IMR-90 (cell line): Measurements from ENCODE around the gene FAM209A. TPM values are rescaled to one million over a fixed set of nuclear protein-coding genes. Genes with fewer than 3 reads are reported as not detected.

Experiments used
- ATAC-seq: fragments of 200-7000 bp; cut with Tn5 transposase; 2 replicates; pipeline ENCODE4 v1.9.1; 2020; ENCODE audit warnings: low read depth, mild to moderate bottlenecking, moderate library complexity
- BruUV-seq: library from RNA; stranded (reverse); fragments of 400-500 nt; replicated peaks from 2 replicates; lab custom pipeline; 2021; lab: Mats Ljungman, UMichigan
- CTCF ChIA-PET: fragments of 300-600 bp; formaldehyde crosslinking; extraction: SDS; loops from one replicate; lab custom pipeline; 2021; ENCODE audit warnings: antibody characterized with exemption; lab: Yijun Ruan, JAX
- POLR2A ChIA-PET: fragments of 300-600 bp; sonication (Branson Sonifier 250); formaldehyde crosslinking; loops from one replicate; lab custom pipeline; 2022; ENCODE audit warnings: antibody characterized with exemption; ENCODE audit not compliant: unreplicated experiment; lab: Charles Lee
- DNase-seq: peaks from one replicate; pipeline ENCODE4 v3.0.0; 2013
- H2AFZ ChIP-seq: replicated peaks from 2 replicates; pipeline ENCODE3; 2013; ENCODE audit warnings: low read length, mild to moderate bottlenecking; ENCODE audit not compliant: poor library complexity
- H2AK5ac ChIP-seq: 2 replicates; pipeline ENCODE4 v1.6.1; 2013; ENCODE audit warnings: low read depth, low read length, inconsistent platforms
- H2AK9ac ChIP-seq: replicated peaks from 2 replicates; pipeline ENCODE3; 2013; ENCODE audit warnings: mild to moderate bottlenecking, low read depth, low read length, moderate library complexity; ENCODE audit not compliant: poor library complexity
- H2BK120ac ChIP-seq: 2 replicates; pipeline ENCODE4 v1.6.1; 2013; ENCODE audit warnings: low read depth, low read length, inconsistent platforms
- H2BK15ac ChIP-seq: 3 replicates; pipeline ENCODE4 v1.6.1; 2013; ENCODE audit warnings: low read depth, low read length, inconsistent platforms
- H2BK20ac ChIP-seq: 2 replicates; pipeline ENCODE4 v1.6.1; 2013; ENCODE audit warnings: low read depth, mild to moderate bottlenecking, inconsistent platforms, low read length, moderate library complexity
- H2BK5ac ChIP-seq: 2 replicates; pipeline ENCODE4 v1.6.1; 2013; ENCODE audit warnings: mild to moderate bottlenecking, low read depth, low read length, inconsistent platforms; ENCODE audit not compliant: poor library complexity, severe bottlenecking
- H3K14ac ChIP-seq: replicated peaks from 2 replicates; pipeline ENCODE4 v1.6.1; 2013; ENCODE audit warnings: low read depth, low read length, inconsistent platforms
- H3K18ac ChIP-seq: 2 replicates; pipeline ENCODE4 v1.6.1; 2013; ENCODE audit warnings: low read depth, low read length, control low read depth
- H3K23ac ChIP-seq: 2 replicates; pipeline ENCODE4 v1.6.1; 2013; ENCODE audit warnings: low read depth, low read length, inconsistent platforms
- H3K27ac ChIP-seq: 2 replicates; pipeline ENCODE4 v1.5.1; 2013; ENCODE audit warnings: mild to moderate bottlenecking, control low read depth, low read length; ENCODE audit not compliant: insufficient read depth
- H3K27me3 ChIP-seq: 2 replicates; pipeline ENCODE4 v1.6.1; 2013; ENCODE audit warnings: low read length; ENCODE audit not compliant: control insufficient read depth, insufficient read depth
- H3K36me3 ChIP-seq: 2 replicates; pipeline ENCODE4 v1.6.1; 2013; ENCODE audit warnings: low read length, mixed read lengths; ENCODE audit not compliant: control insufficient read depth, insufficient read depth
- H3K4ac ChIP-seq: 2 replicates; pipeline ENCODE4 v1.6.1; 2013; ENCODE audit warnings: low read depth, low read length, inconsistent platforms
- H3K4me1 ChIP-seq: 2 replicates; pipeline ENCODE4 v1.6.1; 2013; ENCODE audit warnings: low read length, mixed read lengths; ENCODE audit not compliant: control insufficient read depth, insufficient read depth
- H3K4me2 ChIP-seq: 2 replicates; pipeline ENCODE4 v1.6.1; 2013; ENCODE audit warnings: low read depth, mild to moderate bottlenecking, control low read depth, low read length, moderate library complexity
- H3K4me3 ChIP-seq: 2 replicates; pipeline ENCODE4 v1.5.1; 2013; ENCODE audit warnings: low read depth, mild to moderate bottlenecking, control low read depth, low read length, moderate library complexity; ENCODE audit not compliant: insufficient read depth
- H3K56ac ChIP-seq: 2 replicates; pipeline ENCODE4 v1.6.1; 2013; ENCODE audit warnings: low read length, inconsistent platforms; ENCODE audit not compliant: insufficient read depth; ENCODE audit errors: extremely low read depth
- H3K79me1 ChIP-seq, 2 experiments: 2 replicates each; pipeline ENCODE4 v1.6.1; 2013; ENCODE audit warnings: low read length in 2 of 2, inconsistent platforms in 1 of 2, low read depth in 1 of 2
- H3K9ac ChIP-seq: 2 replicates; pipeline ENCODE4 v1.6.1; 2013; ENCODE audit warnings: low read depth, low read length, control low read depth
- H3K9me1 ChIP-seq: 2 replicates; pipeline ENCODE4 v1.6.1; 2013; ENCODE audit warnings: low read length, inconsistent platforms; ENCODE audit not compliant: insufficient read depth
- H3K9me3 ChIP-seq: 2 replicates; pipeline ENCODE4 v1.6.1; 2013; ENCODE audit warnings: low read length; ENCODE audit not compliant: control insufficient read depth, insufficient read depth
- H4K20me1 ChIP-seq: 2 replicates; pipeline ENCODE4 v1.6.1; 2013; ENCODE audit warnings: low read length, inconsistent platforms; ENCODE audit not compliant: insufficient read depth
- H4K5ac ChIP-seq: 2 replicates; pipeline ENCODE4 v1.6.1; 2013; ENCODE audit warnings: mild to moderate bottlenecking, low read depth, low read length, control low read depth
- H4K8ac ChIP-seq, 2 experiments: 2 replicates each; pipeline ENCODE4 v1.6.1; 2013; ENCODE audit warnings: low read depth in 2 of 2, low read length in 2 of 2, control low read depth in 1 of 2, inconsistent platforms in 1 of 2
- H4K91ac ChIP-seq: 2 replicates; pipeline ENCODE4 v1.6.1; 2013; ENCODE audit warnings: low read depth, low read length, inconsistent platforms; ENCODE audit not compliant: insufficient read depth
- BHLHE40 ChIP-seq: fragments of 150-350 bp; IDR thresholded peaks from 2 replicates; pipeline ENCODE4 v1.6.1; 2016; ENCODE audit warnings: mild to moderate bottlenecking, low read depth, low read length
- CEBPB ChIP-seq: IDR thresholded peaks from 2 replicates; pipeline ENCODE4 v1.6.1; 2012; ENCODE audit warnings: low read depth, low read length, improper control_type of control experiment
- CHD1 ChIP-seq: IDR thresholded peaks from 2 replicates; pipeline ENCODE4 v1.6.1; 2012; ENCODE audit warnings: low read depth, low read length, improper control_type of control experiment
- CTCF ChIP-seq: conservative IDR thresholded peaks from 2 replicates; pipeline ENCODE4 v1.5.1; 2012; ENCODE audit warnings: mild to moderate bottlenecking, low read depth, low read length, improper control_type of control experiment
- ELK1 ChIP-seq: fragments of 150-350 bp; IDR thresholded peaks from 2 replicates; pipeline ENCODE4 v1.6.1; 2016; ENCODE audit warnings: low read depth, mild to moderate bottlenecking, low read length, moderate library complexity, borderline replicate concordance
- FOS ChIP-seq: fragments of 150-350 bp; IDR thresholded peaks from 2 replicates; pipeline ENCODE4 v1.6.1; 2016; ENCODE audit warnings: low read depth, low read length
- MAFK ChIP-seq: IDR thresholded peaks from 2 replicates; pipeline ENCODE4 v1.6.1; 2012; ENCODE audit warnings: low read depth, low read length, improper control_type of control experiment
- MAZ ChIP-seq: IDR thresholded peaks from 2 replicates; pipeline ENCODE4 v1.6.1; 2012; ENCODE audit warnings: low read depth, mild to moderate bottlenecking, low read length, improper control_type of control experiment, moderate library complexity, borderline replicate concordance
- MXI1 ChIP-seq: IDR thresholded peaks from 2 replicates; pipeline ENCODE4 v1.6.1; 2012; ENCODE audit warnings: low read depth, mild to moderate bottlenecking, low read length, moderate library complexity, borderline replicate concordance
- NFE2L2 ChIP-seq: fragments of 150-350 bp; IDR thresholded peaks from 2 replicates; pipeline ENCODE4 v1.6.1; 2016; ENCODE audit warnings: low read depth, mild to moderate bottlenecking, low read length
- POLR2A ChIP-seq: IDR thresholded peaks from 2 replicates; pipeline ENCODE4 v1.6.1; 2012; ENCODE audit warnings: mild to moderate bottlenecking, low read depth, low read length
- RAD21 ChIP-seq: IDR thresholded peaks from 2 replicates; pipeline ENCODE4 v1.6.1; 2012; ENCODE audit warnings: low read length, improper control_type of control experiment
- RCOR1 ChIP-seq: IDR thresholded peaks from 2 replicates; pipeline ENCODE4 v1.6.1; 2012; ENCODE audit warnings: mild to moderate bottlenecking, low read length, improper control_type of control experiment; ENCODE audit not compliant: insufficient replicate concordance
- RFX5 ChIP-seq: IDR thresholded peaks from 2 replicates; pipeline ENCODE4 v1.8.0; 2012; ENCODE audit warnings: low read depth, mild to moderate bottlenecking, low read length, moderate library complexity
- SMC3 ChIP-seq: fragments of 150-350 bp; IDR thresholded peaks from 2 replicates; pipeline ENCODE4 v1.6.1; 2016; ENCODE audit warnings: low read depth, mild to moderate bottlenecking, antibody characterized with exemption, low read length, moderate library complexity
- USF2 ChIP-seq: fragments of 150-350 bp; IDR thresholded peaks from 2 replicates; pipeline ENCODE4 v1.6.1; 2017; ENCODE audit warnings: mild to moderate bottlenecking, antibody characterized with exemption, low read length, low read depth
- WGBS, 2 experiments: methylation state at CpG; one replicate each; pipeline versions ENCODE4 v1.1.5 to v1.1.7; 2013; ENCODE audit warnings: missing lambda C conversion rate in 2 of 2; ENCODE audit not compliant: insufficient read length in 1 of 2; ENCODE audit errors: extremely low coverage in 2 of 2; 5-methylcytosine and 5-hydroxymethylcytosine counted together
- dilution Hi-C: fragments of 300-500 bp; cut with HindIII; formaldehyde crosslinking; loops from one replicate; pipeline ENCODE4 v1.14.3; 2018; ENCODE audit warnings: low sequenced_read_pairs; ENCODE audit not compliant: unreplicated experiment
- in situ Hi-C: fragments of 300-500 bp; cut with MboI; formaldehyde crosslinking; loops from 3 replicates; pipeline ENCODE4 v1.14.3; 2019; ENCODE audit warnings: low sequenced_read_pairs, inconsistent platforms, mixed read lengths
- intact Hi-C: fragments of 100-400 bp; cut with micrococcal nuclease; formaldehyde crosslinking; loops from 2 replicates; pipeline ENCODE4 v1.10.0; 2022
- polyA plus RNA-seq, 3 experiments: library from polyadenylated mRNA; depleted of rRNA; stranded (reverse); fragments of >200 nt; gene quantifications; 2 replicates each; pipeline ENCODE4 v1.2.3, GENCODE V29; 2012; ENCODE audit warnings: low replicate concordance in 1 of 3
- total RNA-seq: library from RNA; depleted of rRNA; stranded (reverse); fragments of >200 nt; gene quantifications from 2 replicates; pipeline ENCODE4 v1.2.3, GENCODE V29; 2012

The FAM209A gene
- total and polyA plus RNA-seq, 2 of the 4 experiments (the other 2 are of a cell fraction) = 0.18 to 0.22 TPM

GRCh38 chr20:56570832-56571231, 46.3 kb downstream of the FAM209A start:
- Histone ChIP-seq H3K27me3 (peaks cover 13% of the 10 kb centered on the region), H4K91ac (no peak overlapping the region), H3K4me2 (no peak overlapping the region), H3K18ac (no peak overlapping the region), H2BK5ac (no peak overlapping the region), H2AK5ac (no peak overlapping the region), H3K23ac (no peak overlapping the region), H3K9me3 (no peaks in the 10 kb centered on the region), H4K5ac (no peak overlapping the region), H3K9me1 (no peaks in the 10 kb centered on the region), H3K4me1 (no peaks in the 10 kb centered on the region), H3K27ac (no peak overlapping the region), H3K9ac (no peak overlapping the region), H2BK15ac (no peak overlapping the region), H3K4ac (no peak overlapping the region), H3K14ac (no peak overlapping the region), H2BK20ac (no peak overlapping the region), H2BK120ac (no peak overlapping the region), H3K4me3 (no peak overlapping the region), H2AFZ (no peak overlapping the region), H3K56ac (no peak overlapping the region), H3K79me1 (no peaks in the 10 kb centered on the region), H4K20me1 (no peaks in the 10 kb centered on the region), H2AK9ac (no peak overlapping the region), H4K8ac (no peak overlapping the region), H3K36me3 (no peaks in the 10 kb centered on the region)
- dilution Hi-C loops (no loop called here), in situ Hi-C loops (no loop called here), intact Hi-C loops (no loop called here)
- ATAC-seq (no peak), DNase-seq (no peak)
- whole genome bisulfite sequencing, 2 experiments = no CpG with 5 or more reads among the region's 2 CpGs
- no TSS peak for BruUV-seq
- CTCF ChIA-PET = no interaction called here
- POLR2A ChIA-PET = no interaction called here
- TF ChIP-seq SMC3 = no peak
- no peak for TF ChIP-seq MAFK
- TF ChIP-seq NFE2L2 = no peak
- TF ChIP-seq RCOR1 = no peak
- no peak for TF ChIP-seq CEBPB
- TF ChIP-seq MXI1 = no peak
- TF ChIP-seq MAZ = no peak
- TF ChIP-seq FOS = no peak
- TF ChIP-seq RFX5 = no peak
- no peak for TF ChIP-seq CHD1
- no peak for TF ChIP-seq ELK1
- no peak for TF ChIP-seq CTCF
- no peak for TF ChIP-seq USF2
- no peak for TF ChIP-seq POLR2A
- no peak for TF ChIP-seq RAD21
- no peak for TF ChIP-seq BHLHE40
